CD4-positive, CD25-positive, alpha-beta regulatory T cell (primary cell): ENCODE measurements around the gene HDAC4. TPM values are rescaled to one million over a fixed set of nuclear protein-coding genes. Genes with fewer than 3 reads are reported as not detected.

ENCODE experiments used
- ATAC-seq, 2 donors: fragments of 150-1000 bp; cut with Tn5 transposase; one replicate each; pipeline ENCODE4 v1.10.0; 2021; ENCODE audit warnings: low read depth in 2 of 2, moderate number of reproducible peaks in 2 of 2, moderate library complexity in 1 of 2
- DNase-seq, 3 donors: peaks; one replicate each; pipeline versions ENCODE4 v3.0.0 to v3.0.0-alpha.2; 2012 to 2022; ENCODE audit warnings: mixed read lengths in 1 of 3
- H3K27ac ChIP-seq: one replicate; pipeline ENCODE4 v1.7.0; 2013; ENCODE audit warnings: mild to moderate bottlenecking, low read length; ENCODE audit not compliant: insufficient read depth, poor library complexity, severe bottlenecking
- H3K27me3 ChIP-seq: one replicate; pipeline ENCODE4 v1.7.0; 2013; ENCODE audit warnings: low read length; ENCODE audit not compliant: control insufficient read depth, insufficient read depth
- H3K36me3 ChIP-seq: one replicate; pipeline ENCODE4 v1.7.0; 2013; ENCODE audit warnings: mild to moderate bottlenecking, low read length, moderate library complexity; ENCODE audit not compliant: control insufficient read depth, insufficient read depth
- H3K4me1 ChIP-seq: 2 replicates; pipeline ENCODE4 v1.7.0; 2013; ENCODE audit warnings: mild to moderate bottlenecking, low read length; ENCODE audit not compliant: insufficient read depth, control insufficient read depth, poor library complexity, severe bottlenecking
- H3K4me3 ChIP-seq: one replicate; pipeline ENCODE4 v1.7.0; 2013; ENCODE audit warnings: low read depth, mild to moderate bottlenecking, low read length, moderate library complexity
- H3K9me3 ChIP-seq, 2 experiments: 1 replicate in 1 of 2; 2 replicates in 1 of 2; pipeline ENCODE4 v1.7.0; 2013; ENCODE audit warnings: low read length in 2 of 2, mild to moderate bottlenecking in 1 of 2, moderate library complexity in 1 of 2; ENCODE audit not compliant: control insufficient read depth in 2 of 2
- H3K27ac Mint-ChIP-seq, 3 donors: one replicate each; pipeline ENCODE4 v1.8.0; 2020 to 2022; ENCODE audit warnings: mild to moderate bottlenecking in 3 of 3, mixed read lengths in 3 of 3, moderate library complexity in 2 of 3
- H3K27me3 Mint-ChIP-seq: one replicate; pipeline ENCODE4 v1.8.0; 2022; ENCODE audit warnings: mild to moderate bottlenecking, mixed read lengths
- H3K36me3 Mint-ChIP-seq: one replicate; pipeline ENCODE4 v1.8.0; 2020; ENCODE audit warnings: mixed read lengths
- H3K4me1 Mint-ChIP-seq, 4 donors: one replicate each; pipeline ENCODE4 v1.8.0; 2020 to 2022; ENCODE audit warnings: mixed read lengths in 4 of 4, mild to moderate bottlenecking in 1 of 4
- H3K4me3 Mint-ChIP-seq, 4 donors: one replicate each; pipeline ENCODE4 v1.8.0; 2020 to 2022; ENCODE audit warnings: mild to moderate bottlenecking in 4 of 4, mixed read lengths in 4 of 4, moderate library complexity in 3 of 4
- H3K9me3 Mint-ChIP-seq, 7 donors: one replicate each; pipeline ENCODE4 v1.8.0; 2020 to 2022; ENCODE audit warnings: mixed read lengths in 7 of 7, mild to moderate bottlenecking in 3 of 7, moderate library complexity in 2 of 7
- polyA plus RNA-seq, 4 donors: library from polyadenylated mRNA; unstranded; fragments of 300-500 nt; fragmentation: Illumina TruSeq; gene quantifications; one replicate each; pipeline ENCODE4 v1.2.3, GENCODE V29; 2021
- total RNA-seq: library from RNA; stranded (reverse); gene quantifications from one replicate; pipeline ENCODE4 v1.2.3, GENCODE V29; 2022

Gene HDAC4
- total and polyA plus RNA-seq, 5 donors from 2014 or later = 6.5 to 118 (median 8.6) TPM

- no peak for ATAC-seq
- peaks cover 18% of the 10 kb centered on the region for H3K36me3 Mint-ChIP-seq
- H3K36me3 ChIP-seq = peaks cover 80% of the 10 kb centered on the region
Measured at GRCh38 chr2:239105234-239105633, 295.6 kb downstream of the HDAC4 start.

DNA sequence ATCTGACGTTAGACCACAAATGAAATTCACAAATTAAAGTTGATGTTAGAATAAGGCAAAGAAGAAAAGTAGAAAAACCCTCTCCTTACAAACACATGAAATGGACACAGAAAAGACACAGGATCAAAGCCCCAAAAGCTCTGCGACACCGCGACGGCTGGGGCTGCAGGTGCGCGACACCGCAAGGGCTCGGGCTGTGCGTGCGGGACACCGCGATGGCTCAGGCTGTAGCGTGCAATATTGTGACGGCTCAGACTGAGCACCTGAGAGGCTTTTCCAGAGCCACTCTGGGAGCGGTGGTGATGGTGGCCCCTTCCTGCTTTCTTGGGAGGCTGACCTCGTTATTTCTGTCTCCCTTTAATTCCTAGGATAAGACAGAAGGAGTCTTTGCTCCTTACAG, 296.0 kb downstream of the HDAC4 start:
- H3K27me3 Mint-ChIP-seq = no peaks in the 10 kb centered on the region
- Histone ChIP-seq H3K36me3 (peaks cover 80% of the 10 kb centered on the region), H3K9me3 (no peaks in the 10 kb centered on the region), H3K4me3 (no peak overlapping the region), H3K27ac (no peak overlapping the region), H3K27me3 (no peaks in the 10 kb centered on the region), H3K4me1 (no peaks in the 10 kb centered on the region)
- H3K9me3 Mint-ChIP-seq = no peaks in the 10 kb centered on the region
- peak overlapping the region in 1 of 3 donors; percentile 39 for H3K27ac Mint-ChIP-seq
- H3K36me3 Mint-ChIP-seq = peaks cover 19% of the 10 kb centered on the region
- H3K4me3 Mint-ChIP-seq = no peak overlapping the region
- ATAC-seq (no peak), DNase-seq (no peak)
- peaks cover 0 to 2% (median 0%) of the 10 kb centered on the region in 4 donors for H3K4me1 Mint-ChIP-seq

More at GRCh38 chr2:239105234-239105633, 295.6 kb downstream of the HDAC4 start:
- DNase-seq = no peak
- Histone ChIP-seq H3K4me1 (no peaks in the 10 kb centered on the region), H3K27me3 (no peaks in the 10 kb centered on the region), H3K4me3 (no peak overlapping the region), H3K27ac (no peak overlapping the region), H3K9me3 (no peaks in the 10 kb centered on the region)
- Mint-ChIP-seq H3K4me1 (peaks cover 0 to 2% (median 0%) of the 10 kb centered on the region in 4 donors), H3K27me3 (no peaks in the 10 kb centered on the region), H3K27ac (no peak overlapping the region), H3K4me3 (no peak overlapping the region), H3K9me3 (no peaks in the 10 kb centered on the region)

DNA sequence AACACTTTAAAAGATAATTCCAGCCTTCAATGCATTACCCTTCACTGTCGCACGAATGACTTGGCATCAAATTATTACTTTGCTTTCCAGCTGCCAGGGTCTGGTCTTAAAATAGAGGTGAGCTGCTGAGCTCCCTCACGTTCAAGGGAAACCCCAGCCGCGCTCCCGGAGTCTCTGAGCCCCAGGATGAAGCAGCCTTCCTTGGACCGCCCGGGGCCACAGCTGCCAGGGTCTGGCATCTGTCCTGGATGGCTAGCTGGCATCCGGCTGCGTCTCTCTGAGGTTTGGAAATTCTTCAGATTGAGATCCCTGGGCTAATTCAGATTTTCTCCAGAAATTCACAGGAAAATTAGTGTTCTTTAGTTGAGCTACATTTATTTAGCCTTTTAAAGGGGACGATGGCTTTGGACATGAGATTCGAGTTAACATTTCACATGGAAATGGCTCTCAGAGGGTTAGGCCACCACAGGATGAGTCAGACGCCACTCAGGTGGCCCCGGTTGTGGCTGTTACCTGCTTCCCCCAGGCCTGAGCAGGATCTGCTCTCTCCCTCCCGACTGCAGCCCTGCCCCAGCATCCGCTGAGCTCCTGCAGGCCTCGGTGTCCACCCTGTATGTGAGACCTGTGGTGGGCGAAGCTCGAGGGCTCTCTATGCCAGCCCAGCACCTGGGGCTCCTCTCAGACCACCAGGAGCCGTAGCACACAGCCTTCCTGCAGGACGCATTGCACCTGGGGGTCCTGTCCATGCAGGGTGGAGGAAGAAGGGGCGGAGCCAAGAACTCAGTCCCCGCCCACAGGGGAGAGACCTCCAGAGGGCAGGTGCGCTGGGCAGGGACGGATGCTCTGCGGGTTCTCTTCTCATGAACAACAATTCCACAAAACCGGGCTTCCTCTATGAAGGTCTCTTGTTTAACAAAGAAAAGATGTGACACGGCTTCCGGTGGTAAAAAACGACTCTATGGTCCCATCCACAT, 297.4 kb downstream of the HDAC4 start:
- H3K36me3 Mint-ChIP-seq = peaks cover 20% of the 10 kb centered on the region
- H3K9me3 Mint-ChIP-seq = no peaks in the 10 kb centered on the region
- no peak for DNase-seq

GRCh38 chr2:239102266-239102665, 298.6 kb downstream of the HDAC4 start:
- peaks cover 22% of the 10 kb centered on the region for H3K36me3 Mint-ChIP-seq
- no peaks in the 10 kb centered on the region for H3K9me3 Mint-ChIP-seq
- H3K4me1 Mint-ChIP-seq = no peaks in the 10 kb centered on the region
- no peaks in the 10 kb centered on the region for H3K27me3 Mint-ChIP-seq
- DNase-seq (no peak), ATAC-seq (no peak)
- Histone ChIP-seq H3K27me3 (no peaks in the 10 kb centered on the region), H3K36me3 (peaks cover 74% of the 10 kb centered on the region), H3K4me3 (no peak overlapping the region), H3K4me1 (no peaks in the 10 kb centered on the region), H3K27ac (no peak overlapping the region), H3K9me3 (no peaks in the 10 kb centered on the region)
- H3K4me3 Mint-ChIP-seq = no peak overlapping the region
- no peak overlapping the region for H3K27ac Mint-ChIP-seq

More for the DNA sequence above, 297.4 kb downstream of the HDAC4 start:
- no peaks in the 10 kb centered on the region for H3K4me1 ChIP-seq
- ATAC-seq = no peak
- Mint-ChIP-seq H3K4me3 (no peak overlapping the region), H3K4me1 (peaks cover 0 to under 1% (median 0%) of the 10 kb centered on the region in 4 donors), H3K27me3 (no peaks in the 10 kb centered on the region), H3K27ac (no peak overlapping the region)
- no peaks in the 10 kb centered on the region for H3K9me3 ChIP-seq
- H3K27me3 ChIP-seq = no peaks in the 10 kb centered on the region
- peaks cover 77% of the 10 kb centered on the region for H3K36me3 ChIP-seq
- H3K27ac ChIP-seq = no peak overlapping the region
- no peak overlapping the region for H3K4me3 ChIP-seq

DNA sequence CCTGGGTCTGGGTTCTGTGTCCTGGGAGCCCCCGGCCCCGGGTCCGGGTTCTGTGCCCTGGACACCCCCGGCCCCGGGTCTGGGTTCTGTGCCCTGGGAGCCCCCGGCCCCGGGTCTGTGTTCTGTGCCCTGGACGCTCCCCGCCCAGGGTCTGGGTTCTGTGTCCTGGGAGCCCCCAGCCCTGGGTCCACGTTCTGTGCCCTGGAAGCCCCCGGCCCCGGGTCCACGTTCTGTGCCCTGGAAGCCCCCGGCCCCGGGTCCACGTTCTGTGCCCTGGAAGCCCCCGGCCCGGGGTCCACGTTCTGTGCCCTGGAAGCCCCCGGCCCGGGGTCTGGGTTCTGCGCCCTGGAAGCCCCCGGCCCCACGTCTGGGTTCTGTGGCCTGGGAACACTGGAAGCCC, 299.0 kb downstream of the HDAC4 start:
- no peaks in the 10 kb centered on the region for H3K27me3 ChIP-seq
- Mint-ChIP-seq H3K27ac (no peak overlapping the region), H3K4me3 (no peak overlapping the region), H3K9me3 (no peaks in the 10 kb centered on the region), H3K4me1 (no peaks in the 10 kb centered on the region), H3K36me3 (peaks cover 22% of the 10 kb centered on the region), H3K27me3 (no peaks in the 10 kb centered on the region)
- H3K27ac ChIP-seq = no peak overlapping the region
- peaks cover 73% of the 10 kb centered on the region for H3K36me3 ChIP-seq
- no peak for DNase-seq
- no peak overlapping the region for H3K4me3 ChIP-seq
- H3K4me1 ChIP-seq = no peaks in the 10 kb centered on the region
- H3K9me3 ChIP-seq = no peaks in the 10 kb centered on the region
- ATAC-seq = no peak

DNA sequence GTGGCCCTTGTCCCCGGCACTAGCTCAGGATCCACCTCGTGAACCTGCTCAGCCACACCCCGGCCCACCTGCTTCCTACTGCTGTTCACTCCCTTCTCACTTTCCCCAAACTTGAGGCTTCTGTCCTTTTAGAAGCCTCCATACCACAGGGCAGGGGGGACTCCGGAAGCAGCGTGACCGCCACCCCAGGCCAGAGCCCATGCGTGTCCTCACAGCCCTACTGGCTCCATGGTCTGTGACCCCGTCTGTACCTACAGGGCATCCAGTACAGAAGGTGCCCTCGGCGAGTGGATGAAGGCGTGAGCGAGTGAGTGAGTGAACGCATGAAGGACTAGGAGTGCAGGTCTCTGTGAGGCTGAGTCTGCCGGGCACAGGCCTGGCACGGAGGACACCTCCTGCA, 299.7 kb downstream of the HDAC4 start:
- Mint-ChIP-seq H3K36me3 (peaks cover 22% of the 10 kb centered on the region), H3K9me3 (no peaks in the 10 kb centered on the region), H3K27me3 (no peaks in the 10 kb centered on the region), H3K4me1 (no peaks in the 10 kb centered on the region), H3K27ac (no peak overlapping the region), H3K4me3 (no peak overlapping the region)
- no peaks in the 10 kb centered on the region for H3K27me3 ChIP-seq
- H3K36me3 ChIP-seq = peaks cover 66% of the 10 kb centered on the region
- no peaks in the 10 kb centered on the region for H3K4me1 ChIP-seq
- DNase-seq (no peak), ATAC-seq (no peak)
- H3K9me3 ChIP-seq = no peaks in the 10 kb centered on the region
- no peak overlapping the region for H3K4me3 ChIP-seq
- no peak overlapping the region for H3K27ac ChIP-seq

DNA sequence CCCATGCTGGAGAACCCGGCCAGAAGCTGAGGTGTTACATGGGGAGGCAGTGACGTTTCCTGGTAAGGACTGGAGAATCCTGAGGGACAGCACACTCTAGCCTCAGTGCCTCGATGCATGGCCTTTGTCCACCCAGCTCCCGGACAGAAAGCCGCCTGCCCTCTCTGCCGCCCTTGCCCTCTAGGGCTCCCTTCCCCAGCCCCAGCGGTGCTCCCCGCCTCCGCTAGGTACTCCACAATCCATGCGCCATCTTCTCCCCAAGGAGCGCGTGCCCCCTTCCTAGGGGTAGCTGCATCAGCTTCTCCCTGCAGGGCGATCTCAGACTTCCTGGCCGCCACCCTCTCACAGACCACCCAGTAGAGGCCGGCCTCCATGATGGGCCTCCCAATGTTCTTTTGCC, 301.3 kb downstream of the HDAC4 start:
- Mint-ChIP-seq H3K27me3 (no peaks in the 10 kb centered on the region), H3K4me3 (no peak overlapping the region), H3K36me3 (peaks cover 19% of the 10 kb centered on the region), H3K9me3 (no peaks in the 10 kb centered on the region), H3K27ac (no peak overlapping the region), H3K4me1 (no peaks in the 10 kb centered on the region)
- H3K9me3 ChIP-seq = no peaks in the 10 kb centered on the region
- DNase-seq (no peak), ATAC-seq (no peak)
- H3K4me3 ChIP-seq = no peak overlapping the region
- no peak overlapping the region for H3K27ac ChIP-seq
- no peaks in the 10 kb centered on the region for H3K27me3 ChIP-seq
- peaks cover 58% of the 10 kb centered on the region for H3K36me3 ChIP-seq
- H3K4me1 ChIP-seq = no peaks in the 10 kb centered on the region
